Measurements from ENCODE around the gene CNTROB. TPM values are rescaled to one million over a fixed set of nuclear protein-coding genes. Genes with fewer than 3 reads are reported as not detected.
A peak's percentile ranks its signal among the peaks of the same experiment; 100 is the strongest.

The CNTROB gene
- 23.2 and 28.3 TPM in 2 replicates for polyA plus RNA-seq (2011; rRNA removed)
- polyA plus RNA-seq (2012; cell fraction: cytosol; rRNA removed), result 40.0 and 48.5 TPM in 2 replicates
- polyA plus RNA-seq (2012; cell fraction: nucleus; rRNA removed), result 176 and 178 TPM in 2 replicates
- polyA plus RNA-seq (2017; fragmentation: RNase III; extraction: RNeasy Plus Mini Kit Qiagen cat#74134 plus additional on column Dnase treatment), result 56.4 to 59.4 TPM (median 57.0 TPM) in 3 replicates
- 27.4 and 28.0 TPM in 2 replicates for polyA minus RNA-seq (2011; rRNA and poly(A)+ RNA removed)

- Histone ChIP-seq H3K4me3 (peak within 1 kb of the TSS; percentile 69), H3K4me1 (peaks cover 21% of the 10 kb centered on the region), H3K4me2 (peak within 1 kb of the TSS; percentile 99), H3K9me3 (no peaks in the 10 kb centered on the region), H3K27ac (peak within 1 kb of the TSS; percentile 86 to 89)
- peak; percentile 99 to 100 for DNase-seq (ENCODE audit: low read depth in 1 of 2, low spot score in 1 of 2)
- WGBS (ENCODE audit: missing lambda C conversion rate), result 1% methylated on average over 43 of the region's 55 CpGs
- ChIA-PET POLR2A (interaction anchor here (0.5 to 2.2 kb wide), 13 partner anchors 10 to 245 kb away, joined by 3 to 20 read pairs (median 4); partner anchors contain the start of genes NAA38, RNF227 and TP53), CTCF (interaction anchor here (0.6 to 12.0 kb wide), 26 partner anchors 8 to 378 kb away, joined by 3 to 128 read pairs (median 5); partner anchors contain the start of gene RNF227)
- ATAC-seq, result peak; percentile 86 to 94
- FAIRE-seq, result peak; percentile 95
- no peak for TF ChIP-seq TP53 (CRISPR knock-in tag; IDR thresholded peaks at IDR 0.05)
- TF ChIP-seq ELK1 (IDR thresholded peaks at IDR 0.05; ENCODE audit: low read depth, low read length), result no peak; the same call in 1 of the 2 replicates
- no peak for TF ChIP-seq HEYL (CRISPR knock-in tag; IDR thresholded peaks at IDR 0.05)
- TF ChIP-seq PHF8 (IDR thresholded peaks at IDR 0.05; ENCODE audit: borderline replicate concordance, low read depth), result peak; percentile 80
- TF ChIP-seq CHD2 (IDR thresholded peaks at IDR 0.05; ENCODE audit: low read length, partially characterized antibody), result peak; percentile 79
- no peak for TF ChIP-seq HDAC2 (IDR thresholded peaks at IDR 0.05)
- TF ChIP-seq ZFP36 (IDR thresholded peaks at IDR 0.05; ENCODE audit: borderline replicate concordance, partially characterized antibody), result peak; percentile 6
- no peak for TF ChIP-seq USF2 (IDR thresholded peaks at IDR 0.05)
- TF ChIP-seq NFE2L2 (conservative IDR thresholded peaks at IDR 0.05; ENCODE audit: low read length), result no peak
- no peak for TF ChIP-seq SMC3 (IDR thresholded peaks at IDR 0.05)
- TF ChIP-seq BCL3 (IDR thresholded peaks at IDR 0.05), result peak; percentile 53; the same call in 1 of the 3 replicates
- TF ChIP-seq CBX2 (IDR thresholded peaks at IDR 0.05; ENCODE audit: borderline replicate concordance, low read depth), result no peak
- no peak for TF ChIP-seq HOXA7 (CRISPR knock-in tag; IDR thresholded peaks at IDR 0.05)
- TF ChIP-seq MAFK (IDR thresholded peaks at IDR 0.05; ENCODE audit: partially characterized antibody), result no peak
- no peak for TF ChIP-seq ZC3H11A (IDR thresholded peaks at IDR 0.05)
- TF ChIP-seq PBX3 (IDR thresholded peaks at IDR 0.05), result peak; percentile 80
- TF ChIP-seq RARB (CRISPR knock-in tag; IDR thresholded peaks at IDR 0.05), result no peak
- TF ChIP-seq FOSL2 (IDR thresholded peaks at IDR 0.05), result no peak
- TF ChIP-seq FOSL2 (CRISPR knock-in tag; IDR thresholded peaks at IDR 0.05), result peak; percentile 98
- TF ChIP-seq CBX8 (IDR thresholded peaks at IDR 0.05), result no peak
- TF ChIP-seq HES2 (IDR thresholded peaks at IDR 0.05), result no peak
- peak; percentile 72 for TF ChIP-seq POLR2A (IDR thresholded peaks at IDR 0.05; ENCODE audit: low read length)
- no peak for TF ChIP-seq HOXB5 (CRISPR knock-in tag; IDR thresholded peaks at IDR 0.05)
- 0 out of 2 replicates have a peak, but pooled peaks have one; percentile 47 for TF ChIP-seq E2F6 (IDR thresholded peaks at IDR 0.05; ENCODE audit: borderline replicate concordance, low read depth)
- TF ChIP-seq REST (IDR thresholded peaks at IDR 0.05), result peak; percentile 70
- peak in 1 of 2 experiments; percentile 63; a peak in 2 of 5 replicates for TF ChIP-seq JUN (IDR thresholded peaks at IDR 0.05)
- TF ChIP-seq NPAS2 (CRISPR knock-in tag; IDR thresholded peaks at IDR 0.05; ENCODE audit: borderline replicate concordance), result no peak
- no peak for TF ChIP-seq HMGXB4 (CRISPR knock-in tag; IDR thresholded peaks at IDR 0.05; ENCODE audit: borderline replicate concordance)
- TF ChIP-seq NR3C1 (IDR thresholded peaks at IDR 0.05), result no peak
These were observed at the start of gene CNTROB, which contains the start of gene TRAPPC1 for GRCh38 chr17:7931709-7932482. Gene CNTROB (plus strand): TSS chr17:7932206. CDS start chr17:7933080, 874 bp downstream. Gene TRAPPC1 (minus strand): TSS chr17:7931946. CDS start chr17:7931829, 117 bp downstream.
